K562 (cell line): ENCODE data around the gene HCRT.

ENCODE experiments used
- ARHGAP35 ChIP-seq: fragments of 450-650 bp; IDR thresholded peaks from 2 replicates; pipeline ENCODE4 v1.6.1; 2018; ENCODE audit not compliant: partially characterized antibody
- ELF4 ChIP-seq: fragments of 450-650 bp; formaldehyde crosslinking; IDR thresholded peaks from 2 replicates; pipeline ENCODE4 v1.4.0; 2022; ENCODE audit warnings: missing genetic modification characterization
- FOXA1 ChIP-seq: fragments of 450-650 bp; IDR thresholded peaks from 2 replicates; pipeline ENCODE4 v1.6.1; 2016; ENCODE audit warnings: mild to moderate bottlenecking, borderline replicate concordance
- ZFX ChIP-seq: sonication (generic); formaldehyde crosslinking; IDR thresholded peaks from 2 replicates; pipeline ENCODE4 v1.8.0; 2022; ENCODE audit warnings: mild to moderate bottlenecking, missing genetic modification reagents, moderate library complexity
- ZNF766 ChIP-seq: fragments of 200-800 bp; sonication (Bioruptor generic); conservative IDR thresholded peaks from 2 replicates; pipeline ENCODE4 v1.6.1; 2016; ENCODE audit warnings: missing genetic modification characterization, missing compliant biosample characterization
- TF ChIP-seq, protein P1 (sequence below): fragments of 250-450 bp; sonication (Bioruptor Pico); IDR thresholded peaks from 2 replicates; pipeline ENCODE4 v1.8.0; 2021; ENCODE audit warnings: borderline replicate concordance, mild to moderate bottlenecking, moderate library complexity; ENCODE audit not compliant: poor library complexity, severe bottlenecking
- TF ChIP-seq, protein P2 (sequence below): sonication (generic); formaldehyde crosslinking; IDR thresholded peaks from 2 replicates; pipeline ENCODE4 v1.5.0; 2020; ENCODE audit warnings: missing genetic modification reagents
- TF ChIP-seq, protein P3 (sequence below), 3 experiments: IDR thresholded peaks in 2 of 3; conservative IDR thresholded peaks in 1 of 3; 2 replicates each; pipeline ENCODE4 v1.5.1; 2011 to 2012; ENCODE audit warnings: low read length in 3 of 3, mild to moderate bottlenecking in 3 of 3, control low read depth in 2 of 3, improper control_type of control experiment in 1 of 3, inconsistent platforms in 1 of 3, low read depth in 1 of 3, mixed read lengths in 1 of 3, moderate library complexity in 1 of 3; ENCODE audit not compliant: insufficient read depth in 2 of 3

DNA sequence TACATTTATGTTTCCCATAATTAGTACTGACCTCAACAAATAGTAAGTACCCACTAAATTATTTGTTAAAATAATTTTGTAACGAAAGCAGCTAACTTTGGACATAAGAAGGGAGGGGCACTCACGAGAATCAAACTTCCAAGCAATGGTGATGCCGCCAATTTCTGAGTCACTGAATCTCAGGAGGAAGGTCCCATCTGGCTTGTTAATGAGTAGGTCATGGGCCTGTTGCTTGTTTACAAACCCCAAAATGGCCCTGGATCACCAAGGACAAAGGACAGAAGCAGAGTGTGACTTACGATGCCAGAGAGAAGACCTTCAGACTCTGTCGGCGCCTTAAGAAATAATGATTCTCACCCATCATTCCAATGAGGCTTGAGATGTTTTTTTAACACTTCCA is 24.8 kb upstream of the HCRT start:
- TF ChIP-seq ZNF766 (CRISPR knock-in tag) (no peak), ELF4 (CRISPR knock-in tag) (no peak), ZFX (CRISPR knock-in tag) (no peak), FOXA1 (no peak), ARHGAP35 (no peak)
- TF ChIP-seq, protein P1, sequence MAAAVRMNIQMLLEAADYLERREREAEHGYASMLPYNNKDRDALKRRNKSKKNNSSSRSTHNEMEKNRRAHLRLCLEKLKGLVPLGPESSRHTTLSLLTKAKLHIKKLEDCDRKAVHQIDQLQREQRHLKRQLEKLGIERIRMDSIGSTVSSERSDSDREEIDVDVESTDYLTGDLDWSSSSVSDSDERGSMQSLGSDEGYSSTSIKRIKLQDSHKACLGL (CRISPR knock-in tag): no peak
- TF ChIP-seq, protein P2, sequence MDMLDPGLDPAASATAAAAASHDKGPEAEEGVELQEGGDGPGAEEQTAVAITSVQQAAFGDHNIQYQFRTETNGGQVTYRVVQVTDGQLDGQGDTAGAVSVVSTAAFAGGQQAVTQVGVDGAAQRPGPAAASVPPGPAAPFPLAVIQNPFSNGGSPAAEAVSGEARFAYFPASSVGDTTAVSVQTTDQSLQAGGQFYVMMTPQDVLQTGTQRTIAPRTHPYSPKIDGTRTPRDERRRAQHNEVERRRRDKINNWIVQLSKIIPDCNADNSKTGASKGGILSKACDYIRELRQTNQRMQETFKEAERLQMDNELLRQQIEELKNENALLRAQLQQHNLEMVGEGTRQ (CRISPR knock-in tag): no peak
- TF ChIP-seq, protein P3, sequence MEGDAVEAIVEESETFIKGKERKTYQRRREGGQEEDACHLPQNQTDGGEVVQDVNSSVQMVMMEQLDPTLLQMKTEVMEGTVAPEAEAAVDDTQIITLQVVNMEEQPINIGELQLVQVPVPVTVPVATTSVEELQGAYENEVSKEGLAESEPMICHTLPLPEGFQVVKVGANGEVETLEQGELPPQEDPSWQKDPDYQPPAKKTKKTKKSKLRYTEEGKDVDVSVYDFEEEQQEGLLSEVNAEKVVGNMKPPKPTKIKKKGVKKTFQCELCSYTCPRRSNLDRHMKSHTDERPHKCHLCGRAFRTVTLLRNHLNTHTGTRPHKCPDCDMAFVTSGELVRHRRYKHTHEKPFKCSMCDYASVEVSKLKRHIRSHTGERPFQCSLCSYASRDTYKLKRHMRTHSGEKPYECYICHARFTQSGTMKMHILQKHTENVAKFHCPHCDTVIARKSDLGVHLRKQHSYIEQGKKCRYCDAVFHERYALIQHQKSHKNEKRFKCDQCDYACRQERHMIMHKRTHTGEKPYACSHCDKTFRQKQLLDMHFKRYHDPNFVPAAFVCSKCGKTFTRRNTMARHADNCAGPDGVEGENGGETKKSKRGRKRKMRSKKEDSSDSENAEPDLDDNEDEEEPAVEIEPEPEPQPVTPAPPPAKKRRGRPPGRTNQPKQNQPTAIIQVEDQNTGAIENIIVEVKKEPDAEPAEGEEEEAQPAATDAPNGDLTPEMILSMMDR (IDR thresholded peaks at IDR 0.05 in 2 of 3, conservative IDR thresholded peaks at IDR 0.05 in 1 of 3; ENCODE audit: insufficient read depth in 2 of 3, low read depth in 1 of 3, low read length in 3 of 3): no peak
